Progenitor cell of endocrine pancreas (in vitro differentiated cells): ENCODE results near the gene PYGB. TPM values are rescaled to one million over a fixed set of nuclear protein-coding genes. Genes with fewer than 3 reads are reported as not detected.

Experiments
- DNase-seq: peaks from one replicate; pipeline ENCODE4 v3.0.0; 2021; ENCODE audit warnings: low spot score; ENCODE audit not compliant: unreplicated experiment
- H3K27ac Mint-ChIP-seq: 2 replicates; pipeline ENCODE4 v1.8.0; 2021; ENCODE audit warnings: mild to moderate bottlenecking, moderate library complexity, mixed read lengths
- H3K27me3 Mint-ChIP-seq: 2 replicates; pipeline ENCODE4 v1.8.0; 2021; ENCODE audit warnings: mixed read lengths
- H3K36me3 Mint-ChIP-seq: 2 replicates; pipeline ENCODE4 v1.8.0; 2022; ENCODE audit warnings: mixed read lengths; ENCODE audit not compliant: insufficient read depth
- H3K4me1 Mint-ChIP-seq: 2 replicates; pipeline ENCODE4 v1.8.0; 2021; ENCODE audit warnings: low read depth, mixed read lengths
- H3K4me3 Mint-ChIP-seq: 2 replicates; pipeline ENCODE4 v1.8.0; 2021; ENCODE audit warnings: low read depth, mild to moderate bottlenecking, moderate library complexity, mixed read lengths
- H3K9me3 Mint-ChIP-seq: 2 replicates; pipeline ENCODE4 v1.8.0; 2021; ENCODE audit warnings: low read depth, mixed read lengths
- total RNA-seq: library from RNA; stranded (reverse); gene quantifications from 2 replicates; pipeline ENCODE4 v1.2.1, GENCODE V29; 2021
- TF ChIP-seq, protein P1 (sequence below): fragments of 200-600 bp; sonication (generic); IDR thresholded peaks from one replicate; pipeline ENCODE4 v1.5.0; 2021; ENCODE audit warnings: antibody characterized with exemption, mild to moderate bottlenecking; ENCODE audit not compliant: unreplicated experiment

Gene PYGB
- total RNA-seq, 1 donor from 2014 or later, result 54.4 TPM

DNA sequence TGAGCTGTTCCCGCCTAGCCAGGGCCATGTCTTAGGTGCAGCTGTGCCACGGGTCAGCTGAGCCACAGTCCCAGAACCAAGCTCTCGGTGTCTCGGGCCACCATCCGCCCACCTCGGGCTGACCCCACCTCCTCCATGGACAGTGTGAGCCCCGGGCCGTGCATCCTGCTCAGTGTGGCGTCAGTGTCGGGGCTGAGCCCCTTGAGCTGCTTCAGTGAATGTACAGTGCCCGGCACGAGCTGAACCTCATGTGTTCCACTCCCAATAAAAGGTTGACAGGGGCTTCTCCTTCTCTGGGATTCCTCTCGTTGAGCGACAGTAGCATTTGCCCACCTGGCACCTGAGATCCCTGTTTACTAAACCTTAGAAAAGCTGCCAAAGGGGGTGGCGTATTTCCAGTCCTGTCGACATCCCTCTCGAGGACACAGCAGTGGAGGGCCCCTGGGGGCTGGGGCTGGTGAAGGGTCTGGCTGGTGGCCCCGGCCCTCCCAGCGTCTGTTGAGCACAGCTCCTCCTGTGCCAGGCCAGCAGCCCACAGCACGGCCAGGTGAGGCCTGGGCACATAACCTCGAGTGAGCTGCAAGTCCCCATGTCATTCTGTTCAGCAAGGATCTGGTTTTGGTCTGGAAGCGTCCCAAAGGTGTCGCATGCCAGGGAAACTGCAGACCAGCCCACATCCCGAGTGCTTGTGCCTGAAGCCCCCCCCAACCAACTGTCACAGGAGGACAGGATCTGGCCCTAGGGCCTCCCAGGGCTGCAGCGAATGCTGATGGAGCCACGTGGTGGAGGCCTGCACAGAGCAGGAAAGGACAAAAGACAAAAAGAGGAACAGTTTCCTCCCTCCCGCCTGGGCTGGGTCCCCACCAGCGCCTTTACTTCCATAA is 21.2 kb upstream of the PYGB start:
- Mint-ChIP-seq H3K9me3 (no peaks in the 10 kb centered on the region), H3K36me3 (peaks cover 6% of the 10 kb centered on the region), H3K27ac (no peak overlapping the region), H3K27me3 (no peaks in the 10 kb centered on the region), H3K4me3 (no peak overlapping the region), H3K4me1 (peaks cover 12% of the 10 kb centered on the region)
- DNase-seq, result no peak
- TF ChIP-seq, protein P1, sequence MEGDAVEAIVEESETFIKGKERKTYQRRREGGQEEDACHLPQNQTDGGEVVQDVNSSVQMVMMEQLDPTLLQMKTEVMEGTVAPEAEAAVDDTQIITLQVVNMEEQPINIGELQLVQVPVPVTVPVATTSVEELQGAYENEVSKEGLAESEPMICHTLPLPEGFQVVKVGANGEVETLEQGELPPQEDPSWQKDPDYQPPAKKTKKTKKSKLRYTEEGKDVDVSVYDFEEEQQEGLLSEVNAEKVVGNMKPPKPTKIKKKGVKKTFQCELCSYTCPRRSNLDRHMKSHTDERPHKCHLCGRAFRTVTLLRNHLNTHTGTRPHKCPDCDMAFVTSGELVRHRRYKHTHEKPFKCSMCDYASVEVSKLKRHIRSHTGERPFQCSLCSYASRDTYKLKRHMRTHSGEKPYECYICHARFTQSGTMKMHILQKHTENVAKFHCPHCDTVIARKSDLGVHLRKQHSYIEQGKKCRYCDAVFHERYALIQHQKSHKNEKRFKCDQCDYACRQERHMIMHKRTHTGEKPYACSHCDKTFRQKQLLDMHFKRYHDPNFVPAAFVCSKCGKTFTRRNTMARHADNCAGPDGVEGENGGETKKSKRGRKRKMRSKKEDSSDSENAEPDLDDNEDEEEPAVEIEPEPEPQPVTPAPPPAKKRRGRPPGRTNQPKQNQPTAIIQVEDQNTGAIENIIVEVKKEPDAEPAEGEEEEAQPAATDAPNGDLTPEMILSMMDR, result no peak

- H3K27me3 Mint-ChIP-seq, result no peaks in the 10 kb centered on the region
- H3K36me3 Mint-ChIP-seq, result peaks cover 2% of the 10 kb centered on the region
- H3K9me3 Mint-ChIP-seq, result no peaks in the 10 kb centered on the region
- H3K27ac Mint-ChIP-seq, result peak overlapping the region; percentile 76
- peaks cover 12% of the 10 kb centered on the region for H3K4me1 Mint-ChIP-seq
- no peak overlapping the region for H3K4me3 Mint-ChIP-seq
- no peak for DNase-seq
- TF ChIP-seq, protein P1, result no peak
These were observed 20.5 kb upstream of the PYGB start for GRCh38 chr20:25227317-25227831.

GRCh38 chr20:25229486-25230165 is 18.3 kb upstream of the PYGB start:
- Mint-ChIP-seq H3K27ac (peak overlapping the region; percentile 38), H3K27me3 (no peaks in the 10 kb centered on the region), H3K4me1 (peaks cover 26% of the 10 kb centered on the region), H3K9me3 (no peaks in the 10 kb centered on the region), H3K4me3 (no peak overlapping the region), H3K36me3 (peaks cover 2% of the 10 kb centered on the region)
- TF ChIP-seq, protein P1, result no peak
- no peak for DNase-seq

- Mint-ChIP-seq H3K27ac (peak overlapping the region; percentile 56), H3K27me3 (no peaks in the 10 kb centered on the region), H3K4me1 (peaks cover 30% of the 10 kb centered on the region)
These were observed 17.6 kb upstream of the PYGB start for GRCh38 chr20:25230166-25230831.

More at GRCh38 chr20:25230166-25230831, 17.6 kb upstream of the PYGB start:
- Mint-ChIP-seq H3K9me3 (no peaks in the 10 kb centered on the region), H3K4me3 (no peak overlapping the region), H3K36me3 (peaks cover 2% of the 10 kb centered on the region)
- no peak for DNase-seq
- TF ChIP-seq, protein P1, result no peak
